Heart left ventricle (tissue), 16 donors: Measurements from ENCODE around the gene RFX4. TPM values are rescaled to one million over a fixed set of nuclear protein-coding genes. Genes with fewer than 3 reads are reported as not detected.

Experiments used
- ATAC-seq, 4 donors: fragments of 200-7000 bp; cut with Tn5 transposase; one replicate each; pipeline ENCODE4 v1.9.1; 2020 to 2022; ENCODE audit warnings: moderate library complexity in 4 of 4, mild to moderate bottlenecking in 3 of 4, moderate number of reproducible peaks in 1 of 4
- DNase-seq, 5 donors: peaks; one replicate each; pipeline ENCODE4 v3.0.0-alpha.2; 2020
- H3K27ac ChIP-seq, 12 donors: fragments of 200-600 bp; sonication (generic) in 4 of 12; one replicate each; pipeline versions ENCODE4 v1.5.0 to v1.8.0; 2016 to 2022; ENCODE audit warnings: mild to moderate bottlenecking in 2 of 12
- H3K27me3 ChIP-seq, 9 donors: fragments of 200-600 bp; sonication (generic) in 2 of 9; one replicate each; pipeline versions ENCODE4 v1.5.1 to v1.8.0; 2016 to 2022; ENCODE audit warnings: mild to moderate bottlenecking in 3 of 9
- H3K36me3 ChIP-seq, 9 donors: fragments of 200-600 bp; sonication (generic) in 2 of 9; one replicate each; pipeline versions ENCODE4 v1.5.0 to v1.8.0; 2018 to 2022; ENCODE audit warnings: mild to moderate bottlenecking in 2 of 9
- H3K4me1 ChIP-seq, 12 donors: fragments of 200-600 bp; sonication (generic) in 4 of 12; one replicate each; pipeline versions ENCODE4 v1.5.0 to v1.8.0; 2016 to 2022; ENCODE audit warnings: mild to moderate bottlenecking in 3 of 12
- H3K4me3 ChIP-seq, 12 donors: fragments of 200-600 bp; sonication (generic) in 4 of 12; one replicate each; pipeline versions ENCODE4 v1.5.0 to v1.8.0; 2017 to 2022; ENCODE audit warnings: mild to moderate bottlenecking in 9 of 12, moderate library complexity in 4 of 12
- H3K9me3 ChIP-seq, 12 donors: fragments of 200-600 bp; sonication (generic) in 4 of 12; one replicate each; pipeline versions ENCODE4 v1.5.0 to v1.8.0; 2016 to 2022; ENCODE audit warnings: mild to moderate bottlenecking in 1 of 12
- CTCF ChIP-seq, 12 donors: fragments of 200-600 bp; sonication (generic) in 4 of 12; IDR thresholded peaks; one replicate each; pipeline versions ENCODE4 v1.5.0 to v1.8.0; 2018 to 2022; ENCODE audit warnings: antibody characterized with exemption in 12 of 12, mild to moderate bottlenecking in 5 of 12
- POLR2A ChIP-seq, 2 donors: fragments of 450-650 bp; IDR thresholded peaks; one replicate each; pipeline ENCODE4 v1.6.1; 2017; ENCODE audit warnings: antibody characterized with exemption in 2 of 2, mild to moderate bottlenecking in 2 of 2, moderate library complexity in 2 of 2
- WGBS, 4 donors: extraction: QIAGEN DNeasy Blood & Tissue Kit in 2 of 4; methylation state at CpG; one replicate each; pipeline versions ENCODE4 v1.1.5 to v1.1.7; 2013 to 2018; 5-methylcytosine and 5-hydroxymethylcytosine counted together
- intact Hi-C, 10 donors: fragments of 100-400 bp; cut with DNase I; formaldehyde crosslinking; loops; one replicate each; pipeline versions ENCODE4 v1.11.1 to v1.14.2; 2022
- polyA plus RNA-seq, 2 donors: library from polyadenylated mRNA; stranded (reverse); fragments of 200-250 nt; gene quantifications; one replicate each; pipeline ENCODE4 v1.2.3, GENCODE V29; 2013
- total RNA-seq, 9 donors: library from RNA; depleted of rRNA in 2 of 9; stranded (reverse); fragments of >200 nt in 2 of 9; fragmentation: NEBNext Ultra II Directional in 3 of 9; extraction: Animal tissue kit (Norgen Biotek cat#: 25700) in 3 of 9; gene quantifications; one replicate each; pipeline versions ENCODE4 v1.1.0 to v1.2.4, GENCODE V29; 2016 to 2023
- donor health status: ischemic (EF 13 %, LVEDD 7.1; RV severe dilation, severe dysfunction).
- donor health status: healthy with polysubstance abuse.
- donor health status: DM: no; HTN: yes; CAD: no.
- donor health status: DM: no; HTN: no; CAD: no.
- donor health status: ischemic (EF 25% LVEDD 6.9; RV normal size, moderate dysfunction).
- donor health status: ischemic (EF 25% LVEDD 5.7; RV mildly dilated, moderate dysfunction).
- donor health status: healthy.
- donor health status: DM: yes; HTN: yes; CAD: no.
- donor health status: ischemic (EF 35%, LVEDD 5.7; RV mildly dilated, moderate dysfunction).
- donor health status: nonischemic (EF 11% LVEDD 7.7; RV severe dilation, severe dysfunction).
- donor health status: DM: yes; HTN: yes; CAD: no.
- donor health status: PGD.
- donor health status: ischemic (EF 29% LVEDD 5.4; RV normal size, mild dysfunction).
- donor health status: nonischemic (EF 23%, LVEDD 6.1; RV moderate dilation, normal function).

The RFX4 gene
- total and polyA plus RNA-seq, 11 donors: 0.09 TPM; not detected in 9

GRCh38 chr12:106711316-106711715, 128.5 kb downstream of the RFX4 start:
- no peak overlapping the region for H3K27ac ChIP-seq
- no peak for ATAC-seq
- no peaks in the 10 kb centered on the region for H3K36me3 ChIP-seq
- 76 to 83% (median 79%) methylated on average over 3 of the region's 3 CpGs for WGBS, 4 donors
- no peaks in the 10 kb centered on the region for H3K9me3 ChIP-seq
- intact Hi-C loops: no loop called here
- H3K4me3 ChIP-seq: no peak overlapping the region
- H3K27me3 ChIP-seq: peaks cover 0 to 16% (median 0%) of the 10 kb centered on the region in 9 donors
- DNase-seq: no peak
- TF ChIP-seq CTCF (IDR thresholded peaks at IDR 0.05): no peak
- TF ChIP-seq POLR2A (IDR thresholded peaks at IDR 0.05): no peak
- H3K4me1 ChIP-seq: peaks cover 0 to 2% (median 0%) of the 10 kb centered on the region in 12 donors

- DNase-seq: no peak
- TF ChIP-seq POLR2A (IDR thresholded peaks at IDR 0.05) (no peak), CTCF (IDR thresholded peaks at IDR 0.05) (no peak)
- H3K4me1 ChIP-seq: peaks cover 0 to 2% (median 0%) of the 10 kb centered on the region in 12 donors
- H3K27ac ChIP-seq: no peak overlapping the region
- H3K27me3 ChIP-seq: peaks cover 0 to 16% (median 0%) of the 10 kb centered on the region in 9 donors
- WGBS, 4 donors: 87 to 95% (median 91%) methylated on average over 8 of the region's 8 CpGs
- H3K4me3 ChIP-seq: no peak overlapping the region
- H3K36me3 ChIP-seq: no peaks in the 10 kb centered on the region
- intact Hi-C loops: loop anchor here in 1 of 10 donors (2.0 kb wide), 1 partner anchor 42 kb away; no protein-coding TSS in a partner anchor
- no peaks in the 10 kb centered on the region for H3K9me3 ChIP-seq
- no peak for ATAC-seq
Observed at GRCh38 chr12:106712768-106713167, 130.0 kb downstream of the RFX4 start.

GRCh38 chr12:106714926-106715325, 132.1 kb downstream of the RFX4 start:
- Histone ChIP-seq H3K36me3 (no peaks in the 10 kb centered on the region), H3K4me3 (no peak overlapping the region), H3K4me1 (peaks cover 0 to 2% (median 0%) of the 10 kb centered on the region in 12 donors), H3K9me3 (no peaks in the 10 kb centered on the region), H3K27ac (no peak overlapping the region), H3K27me3 (peaks cover 0 to 16% (median 0%) of the 10 kb centered on the region in 9 donors)
- TF ChIP-seq CTCF (IDR thresholded peaks at IDR 0.05) (no peak), POLR2A (IDR thresholded peaks at IDR 0.05) (no peak)
- intact Hi-C loops: no loop called here
- no peak for ATAC-seq
- 87 to 96% (median 91%) methylated on average over 3 of the region's 3 CpGs for WGBS, 4 donors
- DNase-seq: no peak

GRCh38 chr12:106715582-106715981, 132.8 kb downstream of the RFX4 start:
- Histone ChIP-seq H3K4me1 (peaks cover 0 to 2% (median 0%) of the 10 kb centered on the region in 12 donors), H3K27me3 (peaks cover 0 to 9% (median 0%) of the 10 kb centered on the region in 9 donors), H3K4me3 (no peak overlapping the region), H3K9me3 (no peaks in the 10 kb centered on the region), H3K36me3 (no peaks in the 10 kb centered on the region), H3K27ac (no peak overlapping the region)
- 76 to 91% (median 87%) methylated on average over 4 of the region's 4 CpGs for WGBS, 4 donors
- TF ChIP-seq CTCF (IDR thresholded peaks at IDR 0.05): no peak
- TF ChIP-seq POLR2A (IDR thresholded peaks at IDR 0.05): no peak
- intact Hi-C loops: no loop called here
- DNase-seq: no peak
- ATAC-seq: no peak
